Uterus (tissue), 4 donors: ENCODE measurements around the gene THRB. TPM values are rescaled to one million over a fixed set of nuclear protein-coding genes. Genes with fewer than 3 reads are reported as not detected.

ENCODE experiments used
- DNase-seq, 2 donors: peaks; one replicate each; pipeline ENCODE4 v3.0.0-alpha.2; 2019 to 2020
- H3K27ac ChIP-seq, 2 donors: fragments of 200-600 bp; sonication (generic); 1 replicate in 1 of 2; 2 replicates in 1 of 2; pipeline ENCODE4 v1.5.1; 2016 to 2018
- H3K27me3 ChIP-seq, 2 donors: fragments of 200-600 bp; sonication (generic); one replicate each; pipeline ENCODE4 v1.5.1; 2018 to 2019; ENCODE audit warnings: control low read depth in 1 of 2
- H3K36me3 ChIP-seq, 2 donors: fragments of 200-600 bp; sonication (generic); one replicate each; pipeline ENCODE4 v1.5.1; 2019; ENCODE audit warnings: control low read depth in 1 of 2
- H3K4me1 ChIP-seq, 2 donors: fragments of 200-600 bp; sonication (generic); one replicate each; pipeline ENCODE4 v1.5.1; 2018 to 2019; ENCODE audit warnings: control low read depth in 1 of 2
- H3K4me3 ChIP-seq, 2 donors: fragments of 200-600 bp; sonication (generic); 1 replicate in 1 of 2; 2 replicates in 1 of 2; pipeline ENCODE4 v1.5.1; 2018 to 2019; ENCODE audit warnings: mild to moderate bottlenecking in 1 of 2
- H3K9me3 ChIP-seq, 2 donors: fragments of 200-600 bp; sonication (generic); one replicate each; pipeline ENCODE4 v1.5.1; 2019; ENCODE audit warnings: control low read depth in 1 of 2
- CTCF ChIP-seq, 4 experiments: fragments of 200-600 bp in 2 of 4; fragments of 450-650 bp in 2 of 4; sonication (generic) in 2 of 4; IDR thresholded peaks; one replicate each; pipeline ENCODE4 v1.5.1; 2016 to 2019; ENCODE audit warnings: antibody characterized with exemption in 4 of 4, mild to moderate bottlenecking in 2 of 4, moderate library complexity in 1 of 4
- POLR2A ChIP-seq, 2 donors: fragments of 450-650 bp; IDR thresholded peaks; one replicate each; pipeline ENCODE4 v1.6.1; 2016; ENCODE audit warnings: antibody characterized with exemption in 2 of 2, mild to moderate bottlenecking in 1 of 2, moderate library complexity in 1 of 2
- intact Hi-C: fragments of 100-400 bp; cut with DNase I; formaldehyde crosslinking; loops from one replicate; pipeline ENCODE4 v1.15.1; 2023; ENCODE audit warnings: low total_unique reads
- total RNA-seq, 4 donors: library from RNA; depleted of rRNA in 3 of 4; stranded (reverse); fragments of >200 nt in 3 of 4; gene quantifications; one replicate each; pipeline versions ENCODE4 v1.1.0 to v1.2.4, GENCODE V29; 2014 to 2023
- donor health status: DM: yes; HTN: yes; CAD: no.

The THRB gene
- total RNA-seq, 4 donors from 2014 or later: 4.6 to 38.2 (median 17.3) TPM

GRCh38 chr3:24344784-24345439 lies 149.7 kb downstream of the THRB start:
- H3K4me1 ChIP-seq: peaks cover 0 to 5% of the 10 kb centered on the region in 2 donors
- no peak overlapping the region for H3K27ac ChIP-seq
- no peak for TF ChIP-seq POLR2A (IDR thresholded peaks at IDR 0.05)
- TF ChIP-seq CTCF (IDR thresholded peaks at IDR 0.05): no peak
- DNase-seq: no peak
- H3K4me3 ChIP-seq: no peak overlapping the region
- H3K9me3 ChIP-seq: no peaks in the 10 kb centered on the region
- no peaks in the 10 kb centered on the region for H3K27me3 ChIP-seq
- intact Hi-C loops: no loop called here
- H3K36me3 ChIP-seq: no peaks in the 10 kb centered on the region

GRCh38 chr3:24343084-24343783 lies 151.4 kb downstream of the THRB start:
- Histone ChIP-seq H3K27me3 (no peaks in the 10 kb centered on the region), H3K36me3 (no peaks in the 10 kb centered on the region), H3K4me3 (no peak overlapping the region), H3K9me3 (no peaks in the 10 kb centered on the region), H3K4me1 (peaks cover 0 to 5% of the 10 kb centered on the region in 2 donors), H3K27ac (no peak overlapping the region)
- intact Hi-C loops: no loop called here
- TF ChIP-seq POLR2A (IDR thresholded peaks at IDR 0.05) (no peak), CTCF (IDR thresholded peaks at IDR 0.05) (no peak)
- no peak for DNase-seq

DNA sequence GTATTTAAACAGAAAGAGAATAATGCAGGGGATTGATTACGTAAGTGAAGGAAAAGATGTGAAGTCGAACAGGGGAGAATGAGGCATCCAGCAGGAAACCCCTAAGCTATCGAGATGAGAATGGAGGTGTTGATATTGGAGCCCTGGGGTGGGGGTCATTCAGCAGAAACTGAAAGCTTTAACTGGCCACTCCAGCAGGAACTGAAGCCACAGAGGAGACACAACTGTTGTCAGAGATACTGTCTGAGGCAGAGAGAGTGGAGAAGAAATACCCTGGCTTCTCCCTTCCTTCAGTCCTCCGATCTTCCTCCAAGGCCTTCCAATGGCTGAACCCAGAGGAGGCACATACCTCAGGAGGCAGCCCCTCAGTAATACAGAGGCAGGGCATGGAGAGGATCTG lies 152.4 kb downstream of the THRB start:
- peaks cover 0 to 5% of the 10 kb centered on the region in 2 donors for H3K4me1 ChIP-seq
- no peak overlapping the region for H3K27ac ChIP-seq
- intact Hi-C loops: no loop called here
- H3K27me3 ChIP-seq: no peaks in the 10 kb centered on the region
- TF ChIP-seq CTCF (IDR thresholded peaks at IDR 0.05) (no peak), POLR2A (IDR thresholded peaks at IDR 0.05) (no peak)
- no peaks in the 10 kb centered on the region for H3K9me3 ChIP-seq
- H3K4me3 ChIP-seq: no peak overlapping the region
- no peak for DNase-seq
- H3K36me3 ChIP-seq: no peaks in the 10 kb centered on the region

DNA sequence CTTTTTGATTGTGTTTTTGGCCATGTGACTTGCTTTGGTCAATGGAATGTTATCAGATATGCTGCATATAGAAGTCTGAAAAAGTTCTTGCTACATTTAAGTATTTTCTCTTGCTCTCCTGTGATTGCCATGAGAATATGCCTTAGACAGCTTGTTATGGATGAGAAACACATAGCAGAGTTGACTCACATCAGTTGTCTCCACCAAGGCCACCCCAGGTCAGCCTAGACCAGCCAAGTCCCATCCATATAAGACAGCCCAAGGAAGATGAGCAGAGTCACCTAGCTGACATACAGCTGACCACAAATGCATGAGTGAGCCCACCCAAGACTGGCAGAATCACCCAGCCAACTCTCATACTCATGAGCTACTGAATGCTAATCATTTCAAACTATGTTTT lies 153.0 kb downstream of the THRB start:
- no peak for TF ChIP-seq POLR2A (IDR thresholded peaks at IDR 0.05)
- TF ChIP-seq CTCF (IDR thresholded peaks at IDR 0.05): no peak
- peaks cover 0 to 5% of the 10 kb centered on the region in 2 donors for H3K4me1 ChIP-seq
- no peak overlapping the region for H3K27ac ChIP-seq
- H3K4me3 ChIP-seq: no peak overlapping the region
- DNase-seq: no peak
- H3K36me3 ChIP-seq: no peaks in the 10 kb centered on the region
- intact Hi-C loops: no loop called here
- H3K27me3 ChIP-seq: no peaks in the 10 kb centered on the region
- H3K9me3 ChIP-seq: no peaks in the 10 kb centered on the region

DNA sequence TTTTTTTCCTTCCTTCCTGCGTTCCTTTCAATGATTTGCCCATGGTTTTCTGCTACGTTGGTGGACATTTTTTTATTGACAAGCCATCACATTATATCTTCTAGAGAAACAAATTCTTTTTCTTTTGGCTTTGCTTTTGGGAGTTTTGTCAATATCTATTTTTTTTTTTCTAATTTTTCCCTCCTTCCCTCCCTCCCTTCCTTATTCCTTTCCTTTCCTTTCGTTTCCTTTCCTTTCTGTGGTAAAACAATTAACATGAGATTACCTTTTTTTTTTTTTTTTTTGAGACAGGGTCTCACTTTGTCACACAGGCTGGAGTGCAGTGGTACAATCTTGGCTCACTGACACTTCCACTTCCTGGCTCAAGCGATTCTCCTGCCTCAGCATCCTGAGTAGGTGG lies 153.7 kb downstream of the THRB start:
- intact Hi-C loops: no loop called here
- H3K4me1 ChIP-seq: peaks cover 0 to 5% of the 10 kb centered on the region in 2 donors
- no peaks in the 10 kb centered on the region for H3K9me3 ChIP-seq
- DNase-seq: no peak
- H3K27ac ChIP-seq: no peak overlapping the region
- no peaks in the 10 kb centered on the region for H3K27me3 ChIP-seq
- no peak overlapping the region for H3K4me3 ChIP-seq
- no peak for TF ChIP-seq CTCF (IDR thresholded peaks at IDR 0.05)
- H3K36me3 ChIP-seq: no peaks in the 10 kb centered on the region
